ENCODE data around the gene CASZ1.

Gene CASZ1

DNA sequence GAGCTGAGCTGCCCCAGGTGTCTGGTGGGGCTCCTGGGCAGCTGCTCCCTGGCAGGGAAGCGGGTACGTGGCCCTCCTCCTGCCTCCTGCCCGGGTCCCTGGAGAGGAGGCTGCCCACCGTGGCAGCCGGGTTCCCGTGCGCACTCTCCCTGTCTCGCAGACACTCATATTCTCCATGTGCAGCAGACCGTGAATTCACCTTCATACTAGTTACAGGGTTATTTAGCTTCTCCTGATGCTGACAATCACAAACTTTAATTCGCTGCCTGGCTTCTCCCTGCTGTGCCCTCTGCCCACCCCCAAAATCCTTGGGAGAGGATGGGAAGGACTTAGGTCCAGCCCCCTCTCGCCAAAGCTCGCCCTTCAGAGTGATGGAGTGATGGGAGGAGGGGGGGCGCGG lies 95.3 kb downstream of the CASZ1 start:
- no peak for DNase-seq (ENCODE audit: low read depth, low spot score)
- ChIA-PET POLR2A (no interaction called here), CTCF (interaction anchor here (1.2 kb wide), 1 partner anchor 13 kb away, joined by 3 read pairs; no protein-coding TSS in a partner anchor)
- H3K4me3 ChIP-seq (ENCODE audit: low read depth, low read length) = no peak overlapping the region
- TF ChIP-seq, protein P1, sequence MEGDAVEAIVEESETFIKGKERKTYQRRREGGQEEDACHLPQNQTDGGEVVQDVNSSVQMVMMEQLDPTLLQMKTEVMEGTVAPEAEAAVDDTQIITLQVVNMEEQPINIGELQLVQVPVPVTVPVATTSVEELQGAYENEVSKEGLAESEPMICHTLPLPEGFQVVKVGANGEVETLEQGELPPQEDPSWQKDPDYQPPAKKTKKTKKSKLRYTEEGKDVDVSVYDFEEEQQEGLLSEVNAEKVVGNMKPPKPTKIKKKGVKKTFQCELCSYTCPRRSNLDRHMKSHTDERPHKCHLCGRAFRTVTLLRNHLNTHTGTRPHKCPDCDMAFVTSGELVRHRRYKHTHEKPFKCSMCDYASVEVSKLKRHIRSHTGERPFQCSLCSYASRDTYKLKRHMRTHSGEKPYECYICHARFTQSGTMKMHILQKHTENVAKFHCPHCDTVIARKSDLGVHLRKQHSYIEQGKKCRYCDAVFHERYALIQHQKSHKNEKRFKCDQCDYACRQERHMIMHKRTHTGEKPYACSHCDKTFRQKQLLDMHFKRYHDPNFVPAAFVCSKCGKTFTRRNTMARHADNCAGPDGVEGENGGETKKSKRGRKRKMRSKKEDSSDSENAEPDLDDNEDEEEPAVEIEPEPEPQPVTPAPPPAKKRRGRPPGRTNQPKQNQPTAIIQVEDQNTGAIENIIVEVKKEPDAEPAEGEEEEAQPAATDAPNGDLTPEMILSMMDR (IDR thresholded peaks at IDR 0.05; ENCODE audit: insufficient read depth, low read length, missing control alignments) = no peak

DNA sequence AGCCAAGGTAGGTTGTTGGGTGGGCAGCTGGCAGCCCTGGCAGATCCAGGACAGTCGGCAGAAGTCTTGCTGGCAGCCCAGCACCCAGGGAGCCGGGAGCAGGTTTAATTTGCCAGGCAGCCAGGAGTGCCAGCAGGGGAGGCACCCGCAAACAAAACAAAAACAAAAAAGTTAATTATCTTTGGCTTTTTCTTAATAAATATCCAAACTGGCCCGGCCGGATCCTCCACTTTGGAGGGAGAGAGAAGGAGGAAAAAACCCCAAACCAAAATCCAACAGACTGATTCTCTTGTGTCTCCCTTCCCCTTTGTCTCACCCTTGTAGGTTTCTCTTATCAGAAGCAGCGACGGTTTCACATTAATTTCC lies 97.0 kb downstream of the CASZ1 start:
- CTCF ChIA-PET = no interaction called here
- TF ChIP-seq, protein P1 (IDR thresholded peaks at IDR 0.05; ENCODE audit: insufficient read depth, low read length, missing control alignments) = no peak
- POLR2A ChIA-PET = no interaction called here
- no peak for DNase-seq (ENCODE audit: low read depth, low spot score)
- no peak overlapping the region for H3K4me3 ChIP-seq (ENCODE audit: low read depth, low read length)

GRCh38 chr1:10698726-10699469 lies 97.5 kb downstream of the CASZ1 start:
- ChIA-PET CTCF (no interaction called here), POLR2A (no interaction called here)
- no peak overlapping the region for H3K4me3 ChIP-seq (ENCODE audit: low read depth, low read length)
- DNase-seq (ENCODE audit: low read depth, low spot score) = no peak
- TF ChIP-seq, protein P1 (IDR thresholded peaks at IDR 0.05; ENCODE audit: insufficient read depth, low read length, missing control alignments) = no peak

DNA sequence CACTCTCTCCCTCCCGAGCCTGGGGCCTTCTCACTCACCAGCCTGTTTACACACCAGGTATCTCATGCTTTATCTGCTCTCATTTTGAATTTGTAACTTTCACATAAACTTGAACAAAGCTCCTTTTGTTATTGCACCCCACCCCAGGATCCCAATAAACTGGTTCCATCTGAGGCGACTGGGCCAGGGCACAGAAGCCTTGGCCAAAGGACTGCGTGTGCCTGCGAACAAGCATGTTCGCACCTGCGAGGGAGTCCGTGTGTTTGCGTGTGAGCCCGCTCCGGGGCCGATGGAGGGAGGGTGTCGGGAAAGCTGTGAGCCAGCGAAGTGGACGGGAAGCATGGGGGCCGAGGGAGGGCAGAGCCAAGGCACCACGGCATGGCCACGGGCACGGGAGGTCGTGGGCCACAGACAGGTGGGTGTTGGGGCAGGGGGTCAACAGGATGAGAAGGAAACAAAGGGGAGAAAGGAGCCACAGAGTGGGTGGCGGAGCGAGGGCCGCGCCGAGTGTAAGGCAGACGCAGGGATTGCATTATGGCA lies 98.8 kb downstream of the CASZ1 start:
- CTCF ChIA-PET = interaction anchor here (1.1 kb wide), 1 partner anchor 23 kb away, joined by 3 read pairs; no protein-coding TSS in a partner anchor
- POLR2A ChIA-PET = no interaction called here
- TF ChIP-seq, protein P1 (IDR thresholded peaks at IDR 0.05; ENCODE audit: insufficient read depth, low read length, missing control alignments) = no peak
- H3K4me3 ChIP-seq (ENCODE audit: low read depth, low read length) = no peak overlapping the region
- no peak for DNase-seq (ENCODE audit: low read depth, low spot score)

DNA sequence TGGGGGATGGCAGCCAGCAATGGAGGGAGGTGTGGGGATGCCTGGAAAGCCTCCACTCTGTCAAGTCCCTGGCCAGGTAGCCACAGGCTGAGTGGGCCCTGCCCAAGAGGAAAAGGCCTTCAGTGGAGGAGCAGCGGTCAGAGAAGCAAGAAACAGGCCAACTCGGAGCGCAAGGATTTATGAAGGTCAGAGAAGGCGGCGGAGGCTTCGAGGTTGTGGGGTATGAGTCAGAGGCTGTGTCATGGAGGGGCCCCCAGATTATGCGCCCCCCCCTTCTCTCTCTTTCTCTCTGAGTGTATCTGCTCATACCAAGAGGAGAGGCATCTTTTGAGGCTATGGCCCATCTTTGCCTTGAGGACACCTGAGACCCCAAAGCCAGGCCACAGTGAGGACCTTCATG lies 99.5 kb downstream of the CASZ1 start:
- ChIA-PET CTCF (interaction anchor here (1.1 kb wide), 1 partner anchor 24 kb away, joined by 3 read pairs; no protein-coding TSS in a partner anchor), POLR2A (no interaction called here)

More for the DNA sequence above, 99.5 kb downstream of the CASZ1 start:
- no peak for DNase-seq (ENCODE audit: low read depth, low spot score)
- H3K4me3 ChIP-seq (ENCODE audit: low read depth, low read length) = no peak overlapping the region
- TF ChIP-seq, protein P1 (IDR thresholded peaks at IDR 0.05; ENCODE audit: insufficient read depth, low read length, missing control alignments) = no peak

Data from AG04449 (cell line).